Stimulated activated CD8-positive, alpha-beta memory T cell treated with anti-CD3 and anti-CD28 coated beads, Interleukin-12 subunit alpha, Interleukin-12 subunit beta, amount 100 ng/mL, for 24 hours (primary cell): ENCODE data around the gene ITGB1.
"Not testable (repeated sequence)": the region's sequence is repeated elsewhere in the genome, so short reads cannot be mapped to it uniquely, and the experiment has no call there.

Experiments used
- DNase-seq: peaks from one replicate; pipeline ENCODE4 v3.0.0-alpha.2; 2020; ENCODE audit errors: extremely low read depth

Gene ITGB1

GRCh38 chr10:32980558-32981468, 22.8 kb upstream of the ITGB1 start:
- DNase-seq = peak; percentile 68

GRCh38 chr10:32980242-32980557, 22.2 kb upstream of the ITGB1 start:
- DNase-seq = no peak

- DNase-seq = not testable (repeated sequence)
These were observed 21.7 kb upstream of the ITGB1 start for GRCh38 chr10:32979719-32980118.

GRCh38 chr10:32979041-32979440, 21.0 kb upstream of the ITGB1 start:
- no peak for DNase-seq

- DNase-seq = not testable (repeated sequence)
These were observed 20.1 kb upstream of the ITGB1 start for GRCh38 chr10:32977846-32978809.

GRCh38 chr10:32976338-32976737, 18.3 kb upstream of the ITGB1 start:
- DNase-seq = no peak

GRCh38 chr10:32972929-32973328, 14.9 kb upstream of the ITGB1 start:
- DNase-seq = no peak

GRCh38 chr10:32972460-32972859, 14.4 kb upstream of the ITGB1 start:
- no peak for DNase-seq

GRCh38 chr10:32971536-32972091, 13.6 kb upstream of the ITGB1 start:
- no peak for DNase-seq

GRCh38 chr10:32970910-32971309, 12.9 kb upstream of the ITGB1 start:
- DNase-seq = no peak

GRCh38 chr10:32964270-32964669, 6.2 kb upstream of the ITGB1 start:
- no peak for DNase-seq

- no peak for DNase-seq
These were observed 5.1 kb upstream of the ITGB1 start for GRCh38 chr10:32963096-32963495.

GRCh38 chr10:32962521-32962920, 4.5 kb upstream of the ITGB1 start:
- DNase-seq = no peak

- no peak for DNase-seq
These were observed 3.9 kb upstream of the ITGB1 start for GRCh38 chr10:32961895-32962369.

- DNase-seq = no peak
These were observed 3.4 kb upstream of the ITGB1 start for GRCh38 chr10:32961343-32961894.

- DNase-seq = no peak
These were observed 2.0 kb upstream of the ITGB1 start for GRCh38 chr10:32960022-32960421.

- no peak for DNase-seq
These were observed 1.2 kb upstream of the ITGB1 start for GRCh38 chr10:32959006-32959920.

GRCh38 chr10:32957341-32958084, 517 bp downstream of the ITGB1 start:
- no peak for DNase-seq

GRCh38 chr10:32956365-32957197, 1.4 kb downstream of the ITGB1 start:
- DNase-seq = no peak
